SK-N-SH treated with all-trans-retinoic acid at 6 μM for 48 hours (cell line): ENCODE results near the gene FAM114A2.

Experiments used
- ATAC-seq: fragments of 200-7000 bp; cut with Tn5 transposase; 3 replicates; pipeline ENCODE4 v1.9.1; 2020; ENCODE audit warnings: mild to moderate bottlenecking, moderate library complexity
- ARNTL ChIP-seq: fragments of 450-650 bp; formaldehyde crosslinking; IDR thresholded peaks from 2 replicates; pipeline ENCODE4 v1.5.0; 2020; ENCODE audit warnings: low read depth, mild to moderate bottlenecking, moderate library complexity, borderline replicate concordance
- BACH2 ChIP-seq: fragments of 250-450 bp; sonication (Bioruptor Pico); IDR thresholded peaks from 2 replicates; pipeline ENCODE4 v1.9.0; 2021; ENCODE audit warnings: mild to moderate bottlenecking, borderline replicate concordance
- CSRNP3 ChIP-seq: fragments of 250-450 bp; sonication (Bioruptor Pico); IDR thresholded peaks from 2 replicates; pipeline ENCODE4 v1.5.1; 2021; ENCODE audit warnings: mild to moderate bottlenecking, moderate library complexity
- ESRRG ChIP-seq: fragments of 250-450 bp; sonication (Bioruptor Pico); IDR thresholded peaks from 2 replicates; pipeline ENCODE4 v1.6.1; 2021; ENCODE audit warnings: mild to moderate bottlenecking
- GLIS3 ChIP-seq: fragments of 250-450 bp; sonication (Bioruptor Pico); IDR thresholded peaks from 2 replicates; pipeline ENCODE4 v1.5.0; 2020; ENCODE audit warnings: mild to moderate bottlenecking, moderate library complexity
- POU6F1 ChIP-seq: fragments of 250-450 bp; sonication (Bioruptor Pico); IDR thresholded peaks from 2 replicates; pipeline ENCODE4 v1.8.0; 2021; ENCODE audit warnings: low read depth, mild to moderate bottlenecking, moderate library complexity, borderline replicate concordance
- RARB ChIP-seq: fragments of 250-450 bp; sonication (Bioruptor Pico); IDR thresholded peaks from 2 replicates; pipeline ENCODE4 v1.8.0; 2021; ENCODE audit warnings: mild to moderate bottlenecking, moderate library complexity
- TCF4 ChIP-seq: fragments of 250-450 bp; sonication (Bioruptor Pico); IDR thresholded peaks from 2 replicates; pipeline ENCODE4 v1.8.0; 2021; ENCODE audit warnings: mild to moderate bottlenecking, moderate library complexity, borderline replicate concordance
- TOX ChIP-seq: fragments of 250-450 bp; sonication (Bioruptor Pico); IDR thresholded peaks from 2 replicates; pipeline ENCODE4 v1.8.0; 2021; ENCODE audit warnings: mild to moderate bottlenecking, moderate library complexity, borderline replicate concordance
- ZFP30 ChIP-seq: fragments of 450-650 bp; formaldehyde crosslinking; IDR thresholded peaks from 2 replicates; pipeline ENCODE4 v1.5.0; 2022; ENCODE audit warnings: mild to moderate bottlenecking, moderate library complexity
- ZNF565 ChIP-seq: fragments of 450-650 bp; formaldehyde crosslinking; conservative IDR thresholded peaks from 2 replicates; pipeline ENCODE4 v1.5.0; 2020; ENCODE audit warnings: low read depth, mild to moderate bottlenecking, moderate library complexity

FAM114A2 gene

GRCh38 chr5:153952057-153952456 lies 86.7 kb downstream of the FAM114A2 start:
- no peak for ATAC-seq
- TF ChIP-seq POU6F1, result no peak

GRCh38 chr5:153941265-153941664 lies 97.4 kb downstream of the FAM114A2 start:
- ATAC-seq, result no peak
- TF ChIP-seq GLIS3 (no peak), ARNTL (CRISPR knock-in tag) (no peak), ZNF565 (CRISPR knock-in tag) (no peak), TOX (CRISPR knock-in tag) (no peak), ZFP30 (CRISPR knock-in tag) (no peak), ESRRG (CRISPR knock-in tag) (no peak), BACH2 (CRISPR knock-in tag) (no peak), TCF4 (CRISPR knock-in tag) (no peak), CSRNP3 (no peak), RARB (CRISPR knock-in tag) (no peak)
